Effector memory CD8-positive, alpha-beta T cell (primary cell): ENCODE measurements around the gene KRT35.

Experiments
- ATAC-seq: fragments of 150-1000 bp; cut with Tn5 transposase; replicated peaks from 2 replicates; pipeline ENCODE4 v1.10.0; 2021; ENCODE audit warnings: mild to moderate bottlenecking, moderate library complexity
- DNase-seq, 3 experiments: peaks; one replicate each; pipeline ENCODE4 v3.0.0; 2021
- H3K27ac Mint-ChIP-seq, 2 donors: one replicate each; pipeline ENCODE4 v1.8.0; 2022; ENCODE audit warnings: mild to moderate bottlenecking in 2 of 2, mixed read lengths in 2 of 2, moderate library complexity in 2 of 2
- H3K27me3 Mint-ChIP-seq, 2 donors: one replicate each; pipeline ENCODE4 v1.8.0; 2022; ENCODE audit warnings: mixed read lengths in 2 of 2
- H3K36me3 Mint-ChIP-seq: one replicate; pipeline ENCODE4 v1.8.0; 2022; ENCODE audit warnings: mild to moderate bottlenecking, moderate library complexity, mixed read lengths; ENCODE audit not compliant: insufficient read depth
- H3K4me1 Mint-ChIP-seq, 2 donors: one replicate each; pipeline ENCODE4 v1.8.0; 2022; ENCODE audit warnings: low read depth in 2 of 2, mixed read lengths in 2 of 2
- H3K4me3 Mint-ChIP-seq, 2 donors: one replicate each; pipeline ENCODE4 v1.8.0; 2022; ENCODE audit warnings: mild to moderate bottlenecking in 2 of 2, mixed read lengths in 2 of 2, moderate library complexity in 2 of 2
- H3K9me3 Mint-ChIP-seq, 2 donors: one replicate each; pipeline ENCODE4 v1.8.0; 2022; ENCODE audit warnings: mixed read lengths in 2 of 2

The KRT35 gene

GRCh38 chr17:41428591-41429291 lies 52.2 kb downstream of the KRT35 start:
- ATAC-seq (no peak), DNase-seq (no peak)
- no peaks in the 10 kb centered on the region for H3K9me3 Mint-ChIP-seq
- H3K27me3 Mint-ChIP-seq = peaks cover 25 to 34% of the 10 kb centered on the region in 2 donors
- no peaks in the 10 kb centered on the region for H3K36me3 Mint-ChIP-seq
- H3K4me3 Mint-ChIP-seq = no peak overlapping the region
- H3K27ac Mint-ChIP-seq = no peak overlapping the region
- H3K4me1 Mint-ChIP-seq = peaks cover 0 to 2% of the 10 kb centered on the region in 2 donors
